DMS153 treated with DMSO at 0.1 percent for 48 hours (cell line): ENCODE measurements around the gene RPS13.
"Not testable (repeated sequence)": the region's sequence is repeated elsewhere in the genome, so short reads cannot be mapped to it uniquely, and the experiment has no call there.

Experiments used
- DNase-seq: peaks from one replicate; lab custom pipeline; 2025; ENCODE audit not compliant: unreplicated experiment; lab: John Stamatoyannopoulos, UW

Gene RPS13

DNA sequence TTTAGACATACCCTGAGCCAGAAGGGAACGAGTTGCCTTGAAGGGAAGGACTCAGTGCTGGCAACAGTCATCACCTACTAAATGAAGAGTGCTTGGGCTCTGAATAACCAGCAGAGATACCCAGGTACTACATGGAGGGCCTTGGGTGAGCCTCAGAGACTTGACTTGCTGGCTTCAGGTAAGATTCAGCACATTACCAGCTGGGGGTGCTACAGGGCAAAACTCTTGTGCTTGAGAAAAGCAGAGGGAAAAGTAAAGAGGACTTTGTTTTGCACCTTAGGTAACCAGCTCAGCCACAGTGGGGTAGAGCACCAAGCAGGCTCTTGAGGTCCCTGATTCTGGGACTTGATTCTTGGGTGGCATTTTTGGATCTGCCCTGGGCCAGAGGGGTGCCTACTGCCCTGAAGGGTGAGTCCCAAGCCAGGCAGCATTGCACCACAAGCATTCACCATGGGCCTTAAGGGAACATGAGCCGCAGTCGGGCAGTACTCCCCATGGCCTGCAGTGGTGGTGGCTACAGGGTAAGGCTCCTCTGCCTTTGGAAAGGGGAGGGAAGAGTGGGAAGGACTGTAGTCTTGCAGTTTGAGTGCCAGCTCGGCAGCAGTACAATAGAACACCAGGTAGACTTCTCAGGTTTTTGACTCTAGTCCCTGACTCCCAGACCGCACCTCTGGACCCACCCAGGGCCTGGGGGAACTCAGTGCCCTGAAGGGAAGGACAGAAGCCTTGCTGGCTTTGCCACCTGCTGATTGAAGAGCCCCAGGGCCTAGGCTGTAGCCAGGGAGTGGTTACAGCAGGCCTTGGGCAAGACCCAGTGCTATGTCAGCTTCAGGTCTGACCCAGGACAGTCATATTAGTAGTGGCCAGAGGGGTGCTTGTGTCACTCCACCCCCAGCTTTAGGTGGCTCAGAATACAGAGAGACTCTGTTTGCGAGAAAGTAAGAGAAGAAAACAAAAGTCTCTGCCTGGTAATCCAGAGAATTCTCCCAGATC lies 40.5 kb downstream of the RPS13 start:
- DNase-seq, result no peak

DNA sequence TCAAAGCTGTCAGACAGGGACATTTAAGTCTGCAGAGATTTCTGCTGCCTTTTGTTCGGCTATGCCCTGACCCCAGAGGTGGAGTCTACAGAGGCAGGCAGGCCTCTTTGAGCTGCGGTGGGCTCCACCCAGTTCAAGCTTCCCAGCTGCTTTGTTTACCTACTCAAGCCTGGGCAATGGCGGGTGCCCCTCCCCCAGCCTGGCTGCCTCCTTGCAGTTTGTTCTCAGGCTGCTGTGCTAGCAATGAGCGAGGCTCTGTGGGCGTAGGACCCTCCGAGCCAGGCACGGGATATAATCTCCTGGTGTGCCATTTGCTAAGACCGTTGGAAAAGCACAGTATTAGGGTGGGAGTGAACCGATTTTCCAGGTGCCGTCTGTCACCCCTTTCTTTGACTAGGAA lies 43.4 kb downstream of the RPS13 start:
- not testable (repeated sequence) for DNase-seq

DNA sequence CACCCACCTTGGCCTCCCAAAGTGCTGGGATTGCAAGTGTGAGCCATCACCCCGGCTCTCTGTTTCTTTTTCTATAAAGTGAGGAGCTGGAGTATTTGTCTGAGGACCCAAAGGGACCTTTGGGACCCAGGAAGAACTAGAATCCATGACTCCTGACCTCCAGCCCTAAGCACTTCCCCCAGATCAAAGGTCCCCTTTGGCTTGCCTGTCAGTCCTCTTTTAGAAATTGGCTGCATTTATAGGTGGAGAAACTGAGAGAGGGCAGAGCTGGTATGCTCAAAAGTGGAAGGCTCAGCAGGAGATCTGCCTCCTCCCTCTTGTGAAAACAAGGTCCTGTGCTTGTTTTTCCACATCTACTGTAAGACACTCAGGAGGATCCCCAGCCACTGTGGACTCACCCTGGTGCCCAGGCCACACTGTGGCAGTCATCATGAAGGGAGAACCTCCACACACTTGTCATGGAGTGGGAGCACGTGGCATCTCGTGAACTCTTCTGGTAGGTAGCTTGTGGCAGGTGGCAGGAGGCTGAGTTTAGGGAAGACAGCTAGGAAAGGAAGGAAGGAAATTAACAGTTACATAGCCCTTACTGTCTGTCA lies 50.9 kb downstream of the RPS13 start:
- DNase-seq, result no peak

DNA sequence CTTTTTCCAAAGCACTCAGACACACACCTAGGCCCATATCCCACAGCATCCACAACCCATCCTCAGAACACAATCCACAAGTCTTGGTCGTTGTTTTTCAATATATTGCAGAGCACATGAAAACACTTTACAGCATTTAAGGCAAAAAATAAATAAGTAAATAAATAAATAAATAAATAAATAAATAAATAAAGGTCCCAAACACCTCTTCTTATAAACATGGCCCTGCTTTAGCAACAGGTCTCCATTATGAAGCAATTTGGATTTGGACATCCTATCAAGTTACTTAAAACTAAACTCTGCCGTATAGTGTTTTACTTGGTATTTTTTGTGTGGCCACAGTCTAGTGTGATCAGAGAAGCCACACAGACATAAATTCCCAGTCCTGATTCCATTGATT lies 52.5 kb downstream of the RPS13 start:
- DNase-seq, result no peak
